Rectal smooth muscle tissue (tissue), 1 donor: Measurements from ENCODE around the gene SGMS2.

Experiments used
- H3K27ac ChIP-seq: one replicate; pipeline ENCODE4 v1.7.0; 2013; ENCODE audit warnings: low read depth, low read length, inconsistent platforms
- H3K27me3 ChIP-seq: one replicate; pipeline ENCODE4 v1.7.0; 2013; ENCODE audit warnings: low read length; ENCODE audit not compliant: control insufficient read depth, insufficient read depth
- H3K36me3 ChIP-seq: one replicate; pipeline ENCODE4 v1.7.0; 2013; ENCODE audit warnings: low read length; ENCODE audit not compliant: control insufficient read depth, insufficient read depth
- H3K4me1 ChIP-seq: one replicate; pipeline ENCODE4 v1.7.0; 2013; ENCODE audit warnings: low read length; ENCODE audit not compliant: control insufficient read depth, insufficient read depth
- H3K4me3 ChIP-seq: one replicate; pipeline ENCODE4 v1.7.0; 2013; ENCODE audit warnings: low read length
- H3K9ac ChIP-seq: one replicate; pipeline ENCODE4 v1.7.0; 2013; ENCODE audit warnings: low read length

SGMS2 gene

DNA sequence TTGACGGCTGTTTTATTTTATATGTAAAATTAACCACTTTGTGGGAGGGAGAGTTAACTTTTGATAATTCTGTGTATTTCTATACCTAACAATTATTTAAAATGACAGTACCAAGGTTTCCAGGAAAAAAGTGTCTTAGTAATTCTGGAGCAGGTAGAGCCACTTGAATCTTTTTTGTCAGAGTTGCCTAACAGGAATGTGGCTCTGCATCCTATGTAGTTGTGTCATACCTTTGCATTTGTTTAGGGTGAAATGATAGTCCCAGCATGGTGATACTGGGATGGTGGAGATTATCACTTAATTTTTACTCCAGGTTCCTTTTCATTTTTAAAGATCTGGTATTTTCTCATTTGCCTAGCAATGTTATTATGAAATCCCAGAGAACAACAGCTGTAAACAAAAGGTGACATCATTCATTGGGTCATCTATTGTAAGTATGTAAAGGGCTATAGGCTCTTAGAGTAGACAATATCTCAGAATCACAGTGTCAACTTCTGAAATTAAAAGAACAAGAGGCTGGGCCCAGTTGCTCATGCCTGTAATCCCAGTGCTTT, 9.6 kb downstream of the SGMS2 start:
- Histone ChIP-seq H3K4me1 (peaks cover 17% of the 10 kb centered on the region), H3K27ac (peak overlapping the region; percentile 18)

DNA sequence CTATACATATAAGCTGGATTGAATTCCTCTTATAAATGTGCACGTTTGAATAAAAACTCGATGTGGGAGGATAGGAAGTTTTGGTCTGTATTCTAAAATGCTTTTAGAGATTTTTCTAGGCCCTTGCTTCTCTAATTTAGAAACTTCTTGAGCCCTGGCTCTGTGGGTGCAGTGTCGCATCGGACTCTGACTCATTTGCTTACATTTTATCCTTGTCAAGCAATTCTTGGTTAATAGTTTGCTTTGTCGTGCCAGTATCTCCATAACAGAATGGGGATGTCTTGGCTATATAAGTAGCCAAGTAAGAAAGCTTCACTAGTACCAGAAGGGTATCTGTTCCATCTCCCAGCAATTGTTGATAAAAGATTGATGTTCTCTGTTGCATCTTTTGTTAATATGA, 10.7 kb downstream of the SGMS2 start:
- H3K9ac ChIP-seq, result no peak overlapping the region
- peak overlapping the region; percentile 50 for H3K27ac ChIP-seq
- H3K36me3 ChIP-seq, result no peaks in the 10 kb centered on the region
- no peak overlapping the region for H3K4me3 ChIP-seq
- peaks cover 17% of the 10 kb centered on the region for H3K4me1 ChIP-seq
- no peaks in the 10 kb centered on the region for H3K27me3 ChIP-seq

More for the DNA sequence above, 9.6 kb downstream of the SGMS2 start:
- H3K27me3 ChIP-seq, result no peaks in the 10 kb centered on the region
- no peak overlapping the region for H3K4me3 ChIP-seq
- no peaks in the 10 kb centered on the region for H3K36me3 ChIP-seq
- H3K9ac ChIP-seq, result no peak overlapping the region

DNA sequence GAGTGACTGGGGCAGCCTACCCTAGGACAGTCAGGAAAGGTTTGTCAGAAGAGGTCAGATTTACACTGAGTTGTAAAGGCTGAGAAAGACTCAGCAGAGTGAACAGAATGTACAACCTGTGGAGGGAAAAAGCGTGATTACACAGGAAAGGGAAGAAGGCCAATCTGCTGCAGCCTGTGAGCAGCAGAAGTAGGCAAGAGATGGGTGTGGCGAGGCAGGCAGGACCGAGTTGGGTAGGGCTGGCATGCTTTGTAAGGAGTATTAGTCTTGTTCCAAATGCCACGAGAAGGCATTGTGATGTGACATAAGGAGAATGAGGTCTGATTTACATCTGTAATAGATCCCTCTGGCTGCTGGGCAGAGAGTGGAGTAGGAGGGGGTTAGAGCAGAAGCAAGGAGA, 12.6 kb downstream of the SGMS2 start:
- no peak overlapping the region for H3K27ac ChIP-seq
- H3K36me3 ChIP-seq, result no peaks in the 10 kb centered on the region
- H3K4me1 ChIP-seq, result peaks cover 14% of the 10 kb centered on the region
- H3K4me3 ChIP-seq, result no peak overlapping the region
- no peaks in the 10 kb centered on the region for H3K27me3 ChIP-seq
- no peak overlapping the region for H3K9ac ChIP-seq

DNA sequence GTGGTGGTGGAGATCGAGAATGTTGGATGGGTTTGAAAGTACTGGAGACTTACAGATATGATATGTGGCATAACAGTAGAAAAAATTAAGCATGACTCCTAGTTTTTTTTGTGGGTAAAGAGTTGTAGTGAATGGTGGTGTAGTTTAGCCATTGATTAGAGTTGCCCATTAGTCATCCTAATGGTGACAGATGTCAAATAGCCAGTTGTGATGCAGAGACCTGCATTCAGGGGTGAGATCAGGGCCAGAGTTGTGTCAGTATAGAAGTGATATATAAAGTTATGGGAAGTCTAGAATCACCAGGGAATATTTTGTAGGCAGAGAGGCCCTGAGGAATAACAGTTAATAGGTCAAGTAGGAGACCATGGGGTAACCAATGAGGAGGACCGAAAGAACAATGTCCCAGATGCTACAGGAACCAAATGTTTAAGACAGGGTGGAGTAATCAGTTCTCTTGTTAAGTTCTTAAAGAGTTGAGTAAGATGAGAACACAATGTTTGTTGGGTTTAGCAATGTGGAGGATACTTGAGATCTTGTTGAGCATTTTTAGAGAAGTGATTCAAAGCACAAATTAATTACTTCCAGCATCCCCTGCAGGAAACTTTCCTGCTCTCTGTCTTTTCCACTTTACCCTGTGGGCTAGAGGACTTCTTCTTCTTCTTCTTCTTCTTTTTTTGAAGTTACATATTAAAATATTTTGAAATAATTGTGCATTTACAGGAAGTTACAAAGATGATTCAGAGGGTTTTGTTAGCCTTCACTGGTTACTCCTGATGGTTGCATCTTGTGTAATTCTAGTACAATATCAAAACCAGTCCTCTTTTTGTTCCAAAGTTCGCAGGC, 13.3 kb downstream of the SGMS2 start:
- H3K9ac ChIP-seq, result no peak overlapping the region
- H3K36me3 ChIP-seq, result no peaks in the 10 kb centered on the region
- no peak overlapping the region for H3K4me3 ChIP-seq
- H3K27ac ChIP-seq, result peak overlapping the region; percentile 3
- H3K27me3 ChIP-seq, result no peaks in the 10 kb centered on the region
- peaks cover 12% of the 10 kb centered on the region for H3K4me1 ChIP-seq

DNA sequence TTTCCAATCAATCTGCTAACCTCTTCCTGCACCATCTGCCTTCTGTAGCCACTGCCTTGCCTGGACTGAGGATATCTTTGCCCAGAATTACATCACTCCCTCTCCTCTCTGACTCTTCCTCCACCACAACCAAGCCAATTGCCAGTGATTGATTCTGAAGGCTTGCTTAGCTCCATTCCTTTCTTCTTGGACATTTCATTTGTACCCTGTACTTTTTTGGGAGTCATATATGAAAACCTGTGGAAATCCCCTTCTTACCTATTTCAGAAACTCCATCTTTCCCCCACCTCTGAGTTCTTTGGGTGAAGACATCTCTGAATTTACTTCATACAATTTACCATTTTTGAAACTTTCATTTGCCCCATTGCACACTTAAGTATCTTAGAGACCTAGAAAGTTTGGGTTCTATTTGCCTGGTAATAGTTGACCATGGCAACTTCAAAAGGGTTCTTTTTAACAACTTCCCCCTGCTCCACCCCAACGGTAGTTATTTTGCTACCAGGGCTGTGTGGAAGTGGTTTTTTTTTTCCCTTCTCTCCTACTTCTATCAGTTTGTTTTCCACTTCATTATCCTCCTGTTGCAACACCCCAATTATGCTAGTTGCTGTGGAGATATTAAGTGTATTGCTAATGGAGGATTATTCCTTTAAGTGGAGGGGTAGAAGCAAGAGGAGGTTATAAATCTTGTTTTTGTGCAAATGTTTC, 14.3 kb downstream of the SGMS2 start:
- Histone ChIP-seq H3K9ac (no peak overlapping the region), H3K4me1 (peaks cover 10% of the 10 kb centered on the region), H3K27ac (no peak overlapping the region), H3K27me3 (no peaks in the 10 kb centered on the region), H3K4me3 (no peak overlapping the region), H3K36me3 (no peaks in the 10 kb centered on the region)

DNA sequence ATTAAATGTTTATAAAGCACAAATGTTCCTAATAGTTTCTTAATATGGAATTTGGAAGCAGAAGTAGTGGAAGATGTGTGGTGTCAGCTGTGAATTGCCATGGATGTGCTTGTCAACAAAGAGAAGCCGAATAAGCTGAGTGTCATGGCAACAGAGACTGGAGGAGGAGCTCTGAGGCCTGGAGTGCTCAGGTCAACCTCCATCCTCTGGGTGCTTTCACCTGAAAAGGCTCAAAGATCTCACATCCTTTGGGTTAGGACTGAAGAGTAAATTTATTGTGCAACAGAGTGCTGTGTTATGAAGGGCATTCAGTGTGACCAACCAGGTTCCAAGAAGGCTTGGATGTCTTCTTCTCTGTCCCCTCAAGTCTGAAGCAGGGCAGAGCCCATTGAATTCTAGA, 18.7 kb downstream of the SGMS2 start:
- Histone ChIP-seq H3K4me1 (no peaks in the 10 kb centered on the region), H3K27me3 (no peaks in the 10 kb centered on the region), H3K9ac (no peak overlapping the region), H3K27ac (no peak overlapping the region), H3K4me3 (no peak overlapping the region), H3K36me3 (no peaks in the 10 kb centered on the region)

DNA sequence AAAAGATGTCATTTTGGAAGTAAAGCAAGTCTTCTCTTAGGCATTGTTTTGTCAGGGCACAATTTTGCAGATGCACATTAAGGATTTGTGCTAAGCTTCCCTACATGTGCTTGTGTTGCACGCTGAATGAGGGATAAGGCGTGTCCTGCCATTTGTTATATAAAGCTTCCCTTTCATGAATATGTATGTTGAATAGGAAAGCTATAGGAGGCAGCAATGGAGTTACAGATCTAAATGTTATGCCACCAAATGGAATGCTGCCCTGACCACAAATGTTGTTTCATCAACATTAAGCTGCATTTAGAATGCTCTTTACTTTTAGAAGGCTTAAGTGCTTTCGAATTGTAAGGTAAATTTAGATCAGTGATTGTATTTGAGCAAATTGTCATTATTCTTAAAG, 20.9 kb downstream of the SGMS2 start:
- no peak overlapping the region for H3K9ac ChIP-seq
- H3K4me3 ChIP-seq, result no peak overlapping the region
- H3K27me3 ChIP-seq, result no peaks in the 10 kb centered on the region
- no peaks in the 10 kb centered on the region for H3K4me1 ChIP-seq
- no peaks in the 10 kb centered on the region for H3K36me3 ChIP-seq
- H3K27ac ChIP-seq, result no peak overlapping the region

DNA sequence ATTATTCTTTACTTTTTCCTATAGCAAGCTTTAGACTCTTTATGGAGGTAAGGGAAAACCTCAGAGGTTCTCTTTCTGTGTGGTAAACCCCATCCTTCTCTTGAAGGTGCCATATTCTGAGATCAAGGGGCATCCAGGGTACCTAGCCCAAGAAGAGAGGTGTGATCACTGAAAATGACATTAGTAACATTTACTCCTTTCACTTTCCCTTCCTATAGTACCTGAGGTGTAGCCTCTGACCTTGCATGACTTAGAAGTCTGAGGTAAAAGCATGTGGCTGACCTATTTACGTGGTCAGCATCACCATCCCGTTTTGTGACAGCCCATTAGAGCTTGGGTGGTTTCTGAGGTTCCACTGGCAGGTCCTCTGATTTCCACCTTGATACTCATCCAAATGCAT, 25.7 kb downstream of the SGMS2 start:
- H3K27me3 ChIP-seq, result no peaks in the 10 kb centered on the region
- H3K4me3 ChIP-seq, result no peak overlapping the region
- H3K9ac ChIP-seq, result no peak overlapping the region
- no peaks in the 10 kb centered on the region for H3K36me3 ChIP-seq
- no peak overlapping the region for H3K27ac ChIP-seq
- H3K4me1 ChIP-seq, result peaks cover 11% of the 10 kb centered on the region

DNA sequence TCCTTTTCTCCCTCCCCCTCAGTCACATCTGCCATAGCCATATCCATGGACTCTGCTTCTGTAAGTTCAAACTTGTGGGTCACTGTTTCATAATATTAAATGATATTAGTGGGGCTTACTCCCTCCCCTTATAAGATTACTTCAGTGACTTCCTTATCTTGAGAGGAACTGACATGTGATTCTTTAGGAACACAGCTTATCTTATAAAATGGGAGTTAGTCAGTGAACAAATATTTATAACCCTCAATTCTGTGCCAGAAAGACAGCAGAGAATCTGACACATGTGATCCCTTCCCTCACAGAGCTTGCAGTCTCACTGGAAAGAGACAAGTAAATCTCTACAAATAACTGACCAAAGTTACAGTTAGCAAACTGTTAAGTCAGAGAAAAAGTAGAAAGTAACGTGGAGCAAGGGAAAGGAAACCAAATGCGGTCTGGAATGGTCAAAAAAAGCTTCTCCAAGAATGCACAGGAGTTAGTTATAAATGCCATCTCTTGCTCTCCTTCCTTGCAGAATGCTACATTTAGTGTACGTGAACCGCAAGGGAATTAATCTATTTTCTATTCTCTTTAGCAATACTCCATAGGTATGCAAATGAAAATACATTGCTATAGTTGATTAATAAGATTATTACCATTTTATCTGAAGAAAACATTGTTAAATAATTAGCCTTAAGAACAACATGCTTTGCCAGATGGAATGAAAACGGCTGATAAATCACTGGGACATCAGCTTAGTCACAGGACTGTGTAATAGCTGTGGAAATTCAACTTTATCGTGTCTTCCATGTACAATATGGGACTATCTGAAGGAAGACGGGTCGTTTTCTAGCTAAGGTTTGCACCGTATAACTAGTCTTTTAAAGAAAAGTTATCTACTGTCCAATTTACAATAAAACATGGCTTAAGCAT, 29.0 kb downstream of the SGMS2 start:
- no peaks in the 10 kb centered on the region for H3K27me3 ChIP-seq
- H3K36me3 ChIP-seq, result no peaks in the 10 kb centered on the region
- peak overlapping the region; percentile 34 for H3K4me3 ChIP-seq
- peak overlapping the region; percentile 30 for H3K27ac ChIP-seq
- H3K9ac ChIP-seq, result no peak overlapping the region
- peaks cover 16% of the 10 kb centered on the region for H3K4me1 ChIP-seq

DNA sequence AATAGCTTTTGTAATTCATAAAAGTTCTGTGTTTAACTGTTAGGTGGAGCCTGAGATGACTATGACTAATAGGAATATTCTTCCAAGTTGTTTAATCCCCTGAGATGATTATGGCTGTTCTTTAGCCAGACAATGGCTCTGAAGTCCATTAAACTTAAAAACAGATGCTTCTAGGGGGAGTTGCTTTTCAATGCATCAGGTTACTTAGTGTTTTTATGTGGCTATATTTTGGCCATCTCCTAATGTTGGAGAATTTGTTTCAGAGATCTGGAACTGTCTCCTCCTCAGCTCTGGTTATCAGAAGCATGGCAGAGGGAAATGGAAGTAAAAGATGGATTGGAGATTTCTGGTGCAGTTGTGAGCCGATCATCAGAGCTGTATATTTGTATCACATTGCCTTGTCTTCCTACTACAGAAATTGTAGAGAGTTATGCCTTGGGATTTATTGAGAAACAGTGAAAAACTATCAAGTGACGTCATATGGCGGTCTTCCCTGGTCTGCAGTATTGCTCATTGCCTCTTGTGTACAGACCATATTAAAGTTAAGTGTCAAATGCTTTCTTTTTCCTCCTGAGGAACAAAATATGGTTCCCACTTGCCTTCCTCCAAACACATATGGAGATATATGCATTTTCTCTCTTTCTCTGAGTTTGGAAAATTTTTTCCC, 29.8 kb downstream of the SGMS2 start:
- H3K4me3 ChIP-seq, result no peak overlapping the region
- H3K4me1 ChIP-seq, result peaks cover 16% of the 10 kb centered on the region
- no peaks in the 10 kb centered on the region for H3K36me3 ChIP-seq
- no peaks in the 10 kb centered on the region for H3K27me3 ChIP-seq
- no peak overlapping the region for H3K9ac ChIP-seq
- H3K27ac ChIP-seq, result no peak overlapping the region

DNA sequence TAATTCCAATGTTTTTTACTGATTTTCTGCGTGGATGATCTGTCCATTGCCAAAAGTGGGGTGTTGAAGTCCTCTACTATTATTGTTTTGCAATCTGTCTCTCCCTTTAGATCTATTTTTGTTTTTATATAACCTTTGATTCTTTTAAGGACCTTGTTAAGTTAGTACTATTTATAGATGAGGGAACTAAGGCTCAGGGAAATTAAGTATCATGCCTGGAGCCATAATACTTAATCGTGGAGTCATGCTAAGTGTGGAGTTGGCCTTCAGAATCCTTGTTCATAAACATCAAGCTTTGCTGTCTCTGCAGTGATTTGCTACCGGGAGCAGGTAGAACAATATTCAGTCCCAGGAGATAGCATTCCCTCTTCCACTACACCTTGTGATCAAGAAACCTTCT, 31.0 kb downstream of the SGMS2 start:
- Histone ChIP-seq H3K36me3 (no peaks in the 10 kb centered on the region), H3K4me1 (peaks cover 16% of the 10 kb centered on the region), H3K9ac (no peak overlapping the region), H3K27me3 (no peaks in the 10 kb centered on the region), H3K27ac (no peak overlapping the region), H3K4me3 (no peak overlapping the region)
